ENCODE results near the gene KCNG4.
A peak's percentile ranks its signal among the peaks of the same experiment; 100 is the strongest.

The KCNG4 gene

DNA sequence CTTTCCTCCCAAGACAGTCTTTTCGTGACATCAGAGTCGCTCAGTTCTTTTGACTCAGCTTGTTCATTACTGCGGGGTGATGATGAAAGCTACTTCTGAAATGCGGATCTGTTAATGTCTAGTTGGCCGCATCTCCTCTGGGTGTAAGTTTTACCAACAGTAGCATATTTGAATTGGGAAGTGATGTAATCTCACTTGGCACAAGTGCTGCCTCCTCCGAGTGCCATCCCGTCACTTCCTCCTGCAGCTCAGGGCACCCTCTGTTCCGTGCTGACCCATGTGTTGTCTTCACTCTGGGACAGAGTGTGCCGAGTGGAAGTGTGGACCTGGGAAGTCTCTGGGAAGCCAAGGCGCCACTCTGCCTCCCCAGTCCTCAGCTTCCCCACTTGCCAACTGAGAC is 40.0 kb downstream of the KCNG4 start:
- DNase-seq = no peak

DNA sequence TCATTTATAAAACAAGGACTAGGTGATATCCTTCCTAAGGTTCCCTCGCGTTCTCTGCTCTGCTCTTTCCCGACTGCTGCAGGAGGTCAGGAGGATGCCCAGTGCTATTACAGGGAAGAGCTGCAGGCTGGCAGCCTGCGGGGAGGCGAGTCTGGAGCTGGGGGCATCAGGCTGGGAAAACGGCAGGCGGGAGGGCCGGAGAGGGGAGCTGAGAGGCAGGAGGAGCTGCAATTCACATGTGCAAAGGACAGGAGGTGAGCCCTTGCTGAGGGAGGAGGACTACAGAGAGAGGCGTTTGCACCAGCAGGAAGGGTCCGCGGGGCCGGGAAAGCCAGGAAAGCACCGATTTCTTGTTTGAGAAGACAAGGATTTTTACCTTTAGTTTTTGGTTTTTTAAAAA is 40.7 kb downstream of the KCNG4 start:
- DNase-seq = no peak

DNA sequence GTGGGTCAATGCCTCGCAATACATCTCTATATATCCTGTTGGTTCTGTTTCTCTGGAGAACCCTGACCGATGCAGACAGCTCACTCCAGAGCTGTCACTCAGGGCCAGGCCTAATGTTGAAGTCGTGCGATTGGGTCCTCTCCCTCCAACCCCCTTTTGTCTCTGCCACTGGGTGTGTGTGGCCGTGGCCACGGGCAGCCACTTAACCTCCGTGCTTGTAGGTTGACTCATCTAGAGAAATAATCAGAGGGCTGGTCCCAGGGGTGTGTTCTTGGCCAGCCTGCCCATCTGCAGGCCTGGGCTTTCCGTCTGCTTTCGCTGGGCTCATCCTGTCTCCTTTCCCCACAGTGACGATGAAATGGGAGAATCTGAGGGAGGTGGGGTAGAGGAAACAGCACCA is 41.4 kb downstream of the KCNG4 start:
- no peak for DNase-seq

- DNase-seq = no peak
Observed at GRCh38 chr16:84197466-84198128, 42.2 kb downstream of the KCNG4 start.

GRCh38 chr16:84196727-84197394 is 43.0 kb downstream of the KCNG4 start:
- DNase-seq = no peak

DNA sequence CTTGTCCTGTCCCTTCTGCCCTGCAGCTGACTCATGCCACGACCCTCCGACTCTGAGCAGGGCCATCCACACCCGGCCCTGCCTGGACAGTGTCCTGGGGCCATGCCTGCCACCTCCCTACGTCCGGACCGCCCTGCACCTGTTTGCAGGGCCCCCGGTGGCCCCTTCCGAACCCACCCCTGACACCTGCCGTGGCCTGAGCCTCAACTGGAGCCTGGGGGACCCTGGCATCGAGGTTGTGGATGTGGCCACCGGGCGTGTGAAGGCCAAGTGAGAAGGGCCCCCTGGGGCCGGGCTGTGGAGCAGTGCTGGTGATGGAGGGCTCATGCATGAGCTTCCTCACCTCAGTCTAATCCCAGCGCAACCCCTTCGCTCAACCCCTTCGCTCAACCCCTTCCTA is 43.7 kb downstream of the KCNG4 start:
- no peak for DNase-seq

GRCh38 chr16:84195201-84196093 is 44.4 kb downstream of the KCNG4 start:
- DNase-seq = no peak

- peak; percentile 35 for DNase-seq
Observed at GRCh38 chr16:84194470-84195200, 45.2 kb downstream of the KCNG4 start.

DNA sequence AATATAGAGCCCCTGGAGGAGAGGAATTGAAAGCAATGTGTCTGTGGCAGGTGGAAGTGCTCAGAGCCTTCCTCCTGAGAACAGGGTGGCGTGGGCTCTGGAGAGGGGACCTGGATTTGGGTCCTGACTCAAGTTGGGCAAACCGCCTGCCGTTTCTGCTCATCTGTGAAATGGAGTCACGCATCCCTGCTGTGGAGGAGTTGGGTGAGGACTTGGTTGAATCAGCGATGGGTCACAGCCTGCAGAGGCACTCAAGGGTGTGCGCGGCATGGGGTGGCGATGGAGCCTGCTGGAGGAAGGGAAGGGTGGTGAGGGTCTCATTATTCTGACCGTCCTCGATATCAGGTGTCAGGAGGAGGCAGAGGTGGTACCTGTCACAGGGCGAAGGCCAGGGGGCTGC is 45.8 kb downstream of the KCNG4 start:
- DNase-seq = no peak

DNA sequence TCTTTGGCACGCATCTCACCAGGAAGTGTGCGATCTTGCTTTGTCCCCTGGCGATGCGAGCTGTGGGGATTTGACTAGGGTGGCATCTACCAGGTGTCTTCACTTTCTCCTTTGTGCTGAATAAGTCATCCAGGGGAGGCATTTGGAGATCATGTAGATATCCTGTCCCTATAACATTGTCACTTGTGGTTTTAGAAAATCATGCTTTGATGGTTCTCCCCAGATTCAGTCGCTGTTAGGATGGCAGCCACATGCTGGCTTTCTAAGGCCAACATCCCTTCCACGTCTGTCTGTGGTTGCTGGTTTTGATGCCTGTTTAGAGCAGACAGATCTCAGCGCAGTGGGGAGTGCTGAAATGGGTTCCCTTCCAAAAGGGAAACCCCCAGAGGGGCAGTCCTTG is 46.3 kb downstream of the KCNG4 start:
- DNase-seq = no peak

GRCh38 chr16:84191466-84191865 is 48.3 kb downstream of the KCNG4 start:
- no peak for DNase-seq

DNA sequence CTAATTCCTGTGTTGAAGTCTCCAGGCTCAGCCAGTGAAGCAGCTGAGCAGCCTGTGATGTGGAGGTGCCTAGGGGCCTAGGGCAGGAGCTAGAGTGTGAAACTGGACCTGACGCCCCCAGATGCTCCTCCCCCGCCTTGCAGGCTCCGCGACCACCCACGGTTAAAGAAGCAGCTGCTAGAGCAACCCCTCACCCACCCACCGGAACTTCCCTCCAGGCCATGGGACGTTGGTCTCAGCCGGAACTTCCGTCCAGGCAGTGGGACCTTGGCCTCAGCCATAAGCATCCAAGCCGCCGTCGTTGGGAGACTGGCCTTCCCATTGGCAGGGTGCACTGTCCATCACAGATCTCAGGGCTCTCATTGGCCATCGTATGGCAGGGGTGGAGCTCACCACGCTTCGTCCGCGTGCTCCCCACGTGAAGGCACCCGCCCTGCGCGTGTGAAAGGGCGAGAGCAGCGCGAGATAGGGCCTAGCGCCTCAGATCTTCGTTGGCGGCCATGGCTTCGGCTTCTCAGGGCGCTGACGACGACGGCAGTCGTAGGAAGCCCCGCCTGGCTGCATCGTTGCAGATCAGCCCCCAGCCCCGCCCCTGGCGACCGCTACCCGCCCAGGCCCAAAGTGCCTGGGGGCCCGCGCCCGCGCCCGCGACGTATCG is 49.0 kb downstream of the KCNG4 start, which contains the start of gene ADAD2:
TSS of gene ADAD2 (plus strand) at position 427 of the 658 bp plus-strand sequence. CDS start at position 501, 74 bp downstream.
- no peak for DNase-seq

DNA sequence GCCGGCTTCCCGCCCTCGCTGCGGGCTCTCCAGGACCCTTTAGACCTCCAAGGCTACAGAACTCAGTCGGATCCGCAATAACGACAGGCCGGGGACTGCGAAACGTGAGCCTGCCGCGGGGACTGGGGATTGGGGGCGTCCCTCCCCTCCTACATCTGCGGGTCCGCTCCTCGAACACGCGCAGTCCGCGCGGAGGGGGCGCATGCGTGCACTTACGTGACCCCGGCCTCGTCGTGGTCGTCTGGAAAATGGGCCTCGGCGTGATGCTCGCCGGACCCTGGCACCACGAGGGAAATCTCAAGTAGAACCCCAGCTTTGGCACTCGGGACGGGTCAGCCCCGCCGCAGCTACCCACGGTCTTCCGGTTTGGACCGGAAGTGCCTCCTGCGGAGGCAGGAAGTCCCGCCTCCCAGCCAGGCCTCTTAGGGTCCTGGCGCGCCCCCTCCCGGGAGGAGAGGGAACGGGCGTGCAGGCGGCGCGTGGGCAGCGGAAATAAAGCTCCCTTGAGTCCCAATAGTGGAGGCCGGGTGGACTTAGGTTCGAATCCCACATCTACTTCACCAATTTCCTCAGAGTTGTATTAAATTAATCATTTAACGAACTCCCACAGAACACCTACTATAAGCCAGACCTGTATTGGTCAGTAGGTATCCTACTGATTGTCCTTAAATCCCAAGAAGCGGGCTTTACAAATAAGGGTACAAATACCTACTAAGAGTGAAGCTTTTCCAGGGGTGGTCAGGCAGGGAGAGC is 53.0 kb downstream of the KCNG4 start, which contains the start of gene TAF1C:
TSS of gene TAF1C (minus strand) at position 373 of the 753 bp plus-strand sequence. CDS start 2,069 bp downstream, outside the sequence.
- DNase-seq = peak; percentile 89

DNA sequence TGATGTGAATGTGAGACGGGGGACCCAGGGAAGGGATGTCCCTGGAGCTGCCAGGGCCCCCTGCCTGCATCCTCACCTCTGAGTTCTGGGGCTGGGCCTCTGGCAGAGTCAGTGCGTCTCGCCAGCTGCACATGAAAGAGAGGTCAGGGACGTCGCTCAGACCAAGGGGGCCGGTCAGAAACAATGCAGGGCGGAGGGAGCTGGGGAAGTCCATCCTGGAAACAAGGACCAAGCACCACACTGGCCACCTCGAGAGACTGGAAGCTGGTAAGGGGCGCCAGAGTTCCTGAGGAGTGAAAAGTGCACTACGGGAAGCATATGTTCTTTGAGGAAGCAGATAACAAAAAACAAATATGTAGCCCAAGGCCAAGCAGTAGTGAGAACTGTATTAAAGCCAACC is 55.0 kb downstream of the KCNG4 start:
- DNase-seq = no peak

DNA sequence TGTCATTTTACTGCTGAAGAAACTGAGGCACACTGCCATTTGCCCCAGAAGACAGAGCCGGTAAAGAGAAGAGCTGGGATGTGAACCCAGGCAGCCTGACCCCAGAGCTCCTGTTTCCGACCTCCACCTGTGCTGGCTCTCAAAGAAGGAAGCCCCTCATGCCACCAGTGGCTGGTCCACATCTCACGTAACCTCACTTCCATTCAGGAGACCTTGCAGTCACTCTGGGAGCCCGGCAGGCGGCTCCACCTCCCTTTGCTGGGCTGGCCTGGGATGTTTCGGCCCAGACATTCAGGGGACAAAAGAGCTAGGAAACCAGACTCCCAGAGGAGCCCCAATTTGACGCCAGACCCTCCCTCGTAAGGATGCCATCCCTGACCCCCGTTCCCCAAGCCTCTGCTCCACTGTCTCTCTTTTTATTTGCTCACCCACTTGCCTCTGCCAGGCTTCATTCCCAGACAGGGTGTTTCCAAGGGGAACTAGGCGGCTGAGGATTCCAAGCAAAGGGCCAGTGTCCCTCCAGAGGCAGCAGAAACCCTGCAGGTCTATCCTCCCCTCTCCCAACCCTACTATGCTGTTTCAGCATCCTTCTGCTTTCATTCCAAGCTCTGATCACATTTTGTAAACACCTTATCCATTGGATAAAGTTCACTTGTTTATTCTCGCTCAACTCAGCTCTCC is 55.8 kb downstream of the KCNG4 start:
- no peak for DNase-seq

DNA sequence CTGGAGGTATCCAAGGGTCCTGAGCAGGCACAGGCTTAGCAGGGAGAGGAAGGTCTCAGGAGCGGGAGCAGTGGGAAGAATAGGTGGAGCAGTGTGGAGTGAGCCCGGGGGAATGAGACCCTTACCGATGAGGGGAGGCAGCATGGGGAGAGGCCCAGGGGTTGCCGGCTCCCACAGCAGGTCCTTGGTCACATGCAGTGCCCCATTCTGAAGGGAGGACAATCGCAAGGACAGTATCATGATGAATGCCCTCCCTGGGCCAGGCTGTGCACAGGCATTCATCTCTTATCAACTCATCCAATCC is 56.3 kb downstream of the KCNG4 start:
- DNase-seq = no peak

- no peak for DNase-seq
Observed at GRCh38 chr16:84182680-84183571, 56.9 kb downstream of the KCNG4 start.

DNA sequence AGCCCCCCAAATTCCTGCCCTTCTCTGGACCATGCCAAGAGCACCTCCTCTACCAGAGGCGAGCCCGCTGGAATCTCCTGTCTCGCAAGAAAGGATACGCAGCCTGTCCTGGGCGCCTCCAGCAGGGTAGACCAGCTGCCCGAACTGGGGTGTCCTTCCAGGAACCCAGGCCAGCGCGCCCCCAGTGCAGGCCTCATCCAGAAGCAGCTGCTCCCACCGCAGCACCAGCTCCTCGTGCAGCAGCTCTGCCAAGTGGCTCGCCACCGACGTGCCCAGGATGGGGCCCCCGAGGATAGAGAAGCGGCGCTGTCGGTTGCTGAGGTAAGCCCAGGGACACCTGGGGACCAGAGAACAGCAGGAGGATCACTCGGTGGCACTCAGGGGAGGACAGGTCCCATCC is 57.7 kb downstream of the KCNG4 start:
- no peak for DNase-seq

DNA sequence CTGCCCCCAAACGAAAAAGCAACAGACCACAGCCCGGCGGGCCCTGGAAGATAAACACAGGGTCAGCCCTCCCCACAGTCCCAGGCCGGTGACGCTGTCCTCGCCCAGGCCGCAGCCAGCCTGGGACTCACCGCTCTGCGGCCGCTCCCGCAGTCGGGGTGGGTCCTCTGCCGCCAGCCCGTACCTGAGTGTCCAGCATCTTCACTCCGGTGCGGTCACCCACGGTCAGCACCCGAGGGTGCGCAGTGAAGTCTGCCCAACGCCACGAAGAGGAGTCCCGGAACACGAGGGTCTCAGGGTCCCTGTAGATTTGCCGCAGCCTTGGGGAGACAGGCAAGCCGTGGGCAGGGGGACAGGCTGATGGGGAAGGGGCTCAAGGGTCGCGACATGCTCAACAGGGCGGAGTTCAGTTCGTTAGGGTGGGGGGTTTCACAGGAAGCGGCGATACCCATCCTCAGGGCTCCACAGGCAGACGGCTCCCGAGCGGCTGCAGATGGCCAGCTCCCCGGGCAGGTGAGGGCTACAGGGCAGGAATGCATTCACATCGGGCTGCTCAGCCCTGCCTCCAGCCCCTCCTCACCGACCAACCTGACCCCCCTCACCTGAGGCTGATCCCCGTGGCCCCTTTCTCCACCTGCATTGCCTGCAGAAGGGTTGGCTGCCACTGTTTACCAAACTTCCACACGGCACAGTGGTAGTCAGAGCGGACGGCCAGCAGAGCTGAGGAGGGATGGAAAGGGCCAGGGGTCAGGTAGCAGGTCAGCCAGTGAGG is 58.5 kb downstream of the KCNG4 start:
- no peak for DNase-seq

Measured in NCI-H1092 treated with DMSO at 0.1 percent for 48 hours (cell line).